DOHH2 (cell line): ENCODE results near the gene COX6A2.

Experiments
- H3F3A ChIP-seq: fragments of 200-600 bp; sonication (generic), shearing (Covaris generic); 2 replicates; pipeline ENCODE4 v1.6.0; 2016; ENCODE audit warnings: antibody characterized with exemption, mild to moderate bottlenecking; ENCODE audit not compliant: control insufficient read depth, insufficient read depth
- H3K27ac ChIP-seq: fragments of 200-600 bp; sonication (generic); 2 replicates; pipeline ENCODE4 v1.5.1; 2014; ENCODE audit warnings: low read depth, mild to moderate bottlenecking, low read length, moderate library complexity
- H3K27me3 ChIP-seq: fragments of 200-600 bp; sonication (generic); 2 replicates; pipeline ENCODE4 v1.6.1; 2014; ENCODE audit warnings: mild to moderate bottlenecking, low read length, mixed read lengths; ENCODE audit not compliant: control insufficient read depth
- H3K36me3 ChIP-seq: fragments of 200-600 bp; sonication (generic); 2 replicates; pipeline ENCODE4 v1.6.1; 2014; ENCODE audit warnings: mild to moderate bottlenecking, low read length, moderate library complexity, mixed read lengths; ENCODE audit not compliant: control insufficient read depth
- H3K4me1 ChIP-seq: fragments of 200-600 bp; sonication (generic); 2 replicates; pipeline ENCODE4 v1.6.1; 2014; ENCODE audit warnings: mild to moderate bottlenecking, low read length, mixed read lengths; ENCODE audit not compliant: control insufficient read depth
- H3K4me2 ChIP-seq: fragments of 200-600 bp; sonication (generic); 2 replicates; pipeline ENCODE4 v1.6.0; 2014; ENCODE audit warnings: mild to moderate bottlenecking, low read length, moderate library complexity
- H3K4me3 ChIP-seq: fragments of 200-600 bp; sonication (generic); 2 replicates; pipeline ENCODE4 v1.5.1; 2014; ENCODE audit warnings: mild to moderate bottlenecking, low read length, mixed read lengths
- H3K79me2 ChIP-seq: fragments of 200-600 bp; sonication (generic); 2 replicates; pipeline ENCODE4 v1.6.1; 2014; ENCODE audit warnings: mild to moderate bottlenecking, low read length, mixed read lengths; ENCODE audit not compliant: control insufficient read depth
- H3K9me2 ChIP-seq: fragments of 200-600 bp; sonication (generic); replicated peaks from 2 replicates; pipeline ENCODE4 v1.6.1; 2014; ENCODE audit warnings: mild to moderate bottlenecking, low read length, mixed read lengths; ENCODE audit not compliant: control insufficient read depth
- H3K9me3 ChIP-seq: fragments of 200-600 bp; sonication (generic); 2 replicates; pipeline ENCODE4 v1.6.1; 2014; ENCODE audit warnings: antibody characterized with exemption, low read length, mixed read lengths; ENCODE audit not compliant: control insufficient read depth, insufficient read depth
- H4K20me1 ChIP-seq: fragments of 200-600 bp; sonication (generic); 2 replicates; pipeline ENCODE4 v1.6.0; 2014; ENCODE audit warnings: low read depth, mild to moderate bottlenecking, antibody characterized with exemption, low read length, moderate library complexity; ENCODE audit not compliant: control insufficient read depth, insufficient read depth
- CTCF ChIP-seq: fragments of 200-600 bp; sonication (generic); IDR thresholded peaks from one replicate; pipeline ENCODE4 v1.5.1; 2014; ENCODE audit warnings: antibody characterized with exemption, mild to moderate bottlenecking, low read depth, low read length; ENCODE audit not compliant: poor library complexity, severe bottlenecking
- EZH2phosphoT487 ChIP-seq: fragments of 200-600 bp; sonication (generic); IDR thresholded peaks from 2 replicates; pipeline ENCODE4 v1.6.1; 2017; ENCODE audit warnings: borderline replicate concordance, mild to moderate bottlenecking, antibody characterized with exemption, low read length, moderate library complexity, mixed read lengths

Gene COX6A2

GRCh38 chr16:31455601-31456314 lies 27.6 kb upstream of the COX6A2 start:
- H3K4me2 ChIP-seq, result peak overlapping the region; percentile 54
- peaks cover 3% of the 10 kb centered on the region; the same call in 1 of the 2 replicates for H3F3A ChIP-seq
- H3K4me3 ChIP-seq, result peak overlapping the region; percentile 39
- TF ChIP-seq CTCF, result peak; percentile 80
- TF ChIP-seq EZH2phosphoT487, result no peak
- peaks cover 32% of the 10 kb centered on the region for H3K4me1 ChIP-seq
- H3K36me3 ChIP-seq, result peaks cover 20% of the 10 kb centered on the region
- no peaks in the 10 kb centered on the region for H3K9me3 ChIP-seq
- H3K9me2 ChIP-seq, result no peaks in the 10 kb centered on the region
- H3K27me3 ChIP-seq, result no peaks in the 10 kb centered on the region; the same call in 1 of the 2 replicates
- H4K20me1 ChIP-seq, result peaks cover 30% of the 10 kb centered on the region
- H3K27ac ChIP-seq, result no peak overlapping the region
- H3K79me2 ChIP-seq, result peaks cover 42% of the 10 kb centered on the region

GRCh38 chr16:31453255-31454204 lies 25.4 kb upstream of the COX6A2 start:
- Histone ChIP-seq H3K27ac (no peak overlapping the region), H3K79me2 (peaks cover 34% of the 10 kb centered on the region), H3K9me3 (no peaks in the 10 kb centered on the region), H3K4me1 (peaks cover 25% of the 10 kb centered on the region), H3K27me3 (no peaks in the 10 kb centered on the region), H3K4me3 (no peak overlapping the region), H4K20me1 (peaks cover 24% of the 10 kb centered on the region), H3F3A (peaks cover 3% of the 10 kb centered on the region; the same call in 1 of the 2 replicates), H3K36me3 (peaks cover 20% of the 10 kb centered on the region), H3K4me2 (no peak overlapping the region), H3K9me2 (no peaks in the 10 kb centered on the region)
- no peak for TF ChIP-seq CTCF

- TF ChIP-seq EZH2phosphoT487 (no peak), CTCF (no peak)
- Histone ChIP-seq H3K4me3 (no peak overlapping the region), H4K20me1 (peaks cover 22% of the 10 kb centered on the region), H3K9me2 (no peaks in the 10 kb centered on the region), H3K27ac (no peak overlapping the region), H3K27me3 (no peaks in the 10 kb centered on the region), H3K9me3 (no peaks in the 10 kb centered on the region), H3K4me1 (peaks cover 18% of the 10 kb centered on the region), H3K36me3 (peaks cover 14% of the 10 kb centered on the region), H3K4me2 (no peak overlapping the region), H3F3A (peaks cover 3% of the 10 kb centered on the region; the same call in 1 of the 2 replicates), H3K79me2 (peaks cover 26% of the 10 kb centered on the region)
Measured at GRCh38 chr16:31452631-31453106, 24.5 kb upstream of the COX6A2 start.
